DMS153 (cell line): ENCODE results near the gene DVL2.
"Not testable (repeated sequence)": the region's sequence is repeated elsewhere in the genome, so short reads cannot be mapped to it uniquely, and the experiment has no call there.

ENCODE experiments used
- DNase-seq: peaks from one replicate; lab custom pipeline; 2025; lab: John Stamatoyannopoulos, UW

The DVL2 gene

GRCh38 chr17:7256766-7257456, 22.6 kb upstream of the DVL2 start:
- no peak for DNase-seq

- DNase-seq = no peak
Measured at GRCh38 chr17:7254511-7254910, 20.2 kb upstream of the DVL2 start.

- DNase-seq = no peak
Measured at GRCh38 chr17:7253082-7253481, 18.8 kb upstream of the DVL2 start.

GRCh38 chr17:7252176-7253043, 18.1 kb upstream of the DVL2 start, which contains the start of gene ELP5:
Gene ELP5 (plus strand): TSS chr17:7252215. CDS start chr17:7252551, 336 bp downstream.
- peak; percentile 64 for DNase-seq

DNA sequence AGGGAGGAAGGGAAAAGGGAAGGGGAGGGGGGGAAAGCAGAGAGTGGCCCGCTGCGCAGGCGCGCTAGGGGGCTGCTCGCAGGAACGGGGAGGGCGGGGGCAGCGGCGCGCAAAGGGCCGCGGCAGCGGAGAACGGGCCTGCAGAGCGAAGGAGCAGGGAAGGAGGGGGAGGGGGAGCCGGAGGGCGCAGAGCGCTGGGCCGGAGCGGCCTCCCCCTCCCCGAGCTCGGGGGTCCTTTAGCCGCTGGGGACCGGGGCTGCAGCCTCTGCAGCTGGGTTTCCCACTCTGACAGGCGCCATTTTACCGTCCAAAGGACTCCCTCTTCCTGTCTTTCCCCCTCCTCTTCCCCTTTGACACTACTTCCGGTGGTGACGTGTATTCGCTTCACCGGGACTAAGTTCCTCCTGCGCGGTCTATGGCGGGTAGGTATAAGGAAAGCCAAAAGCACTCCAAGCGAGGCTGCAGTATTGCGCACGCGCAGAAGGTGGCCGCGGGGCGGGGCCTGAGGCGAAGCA, 17.4 kb upstream of the DVL2 start, which contains the start of gene CTDNEP1:
TSS of gene CTDNEP1 (minus strand) at position 74 of the 515 bp plus-strand sequence. CDS start 438 bp downstream, outside the sequence.
- DNase-seq = peak; percentile 93

DNA sequence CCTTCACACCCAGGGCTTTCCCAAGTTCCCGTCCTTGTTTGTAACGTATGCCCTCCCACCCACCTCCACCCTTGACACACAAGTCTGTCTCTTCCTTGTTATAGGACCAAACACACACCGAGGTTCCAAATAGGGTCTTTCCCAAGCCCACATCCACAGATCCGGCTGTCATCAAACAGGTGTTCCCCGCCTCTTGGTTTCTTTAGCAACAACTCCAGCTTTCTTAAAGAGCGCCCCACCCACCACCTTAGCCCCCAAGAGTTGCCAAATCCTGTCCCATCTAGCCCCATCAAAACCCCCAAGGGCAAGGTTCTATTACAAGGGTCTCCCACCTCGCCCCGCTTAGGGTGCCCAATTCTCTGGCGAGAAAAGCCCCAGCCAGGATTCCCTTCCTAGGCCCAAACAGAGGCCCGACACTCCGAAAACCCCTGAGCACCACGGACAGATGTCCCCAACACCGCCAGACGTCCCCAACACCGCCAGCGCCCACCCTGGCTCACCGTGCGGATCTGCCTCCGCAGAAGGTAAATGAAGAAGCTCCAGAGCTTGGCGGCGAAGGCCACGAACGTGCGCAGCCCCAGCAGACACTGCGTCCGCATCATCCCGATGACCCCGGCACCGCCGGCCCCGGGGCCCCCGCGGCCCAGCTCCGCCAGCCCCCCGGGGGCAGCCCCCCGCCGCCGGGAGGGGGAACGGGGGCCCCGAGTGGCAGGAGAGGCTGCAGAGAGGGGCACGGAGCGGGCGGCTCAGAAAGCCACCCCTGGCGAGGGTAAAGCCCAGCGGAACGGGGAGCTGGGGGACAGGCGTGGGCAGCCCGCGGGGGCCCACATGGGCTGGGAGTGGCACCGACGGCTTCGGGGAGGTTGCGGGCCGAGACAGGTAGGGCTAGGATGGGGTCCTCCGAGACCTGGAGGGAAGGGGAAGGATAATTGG, 16.6 kb upstream of the DVL2 start:
- no peak for DNase-seq

GRCh38 chr17:7249830-7250229, 15.5 kb upstream of the DVL2 start:
- DNase-seq = no peak

DNA sequence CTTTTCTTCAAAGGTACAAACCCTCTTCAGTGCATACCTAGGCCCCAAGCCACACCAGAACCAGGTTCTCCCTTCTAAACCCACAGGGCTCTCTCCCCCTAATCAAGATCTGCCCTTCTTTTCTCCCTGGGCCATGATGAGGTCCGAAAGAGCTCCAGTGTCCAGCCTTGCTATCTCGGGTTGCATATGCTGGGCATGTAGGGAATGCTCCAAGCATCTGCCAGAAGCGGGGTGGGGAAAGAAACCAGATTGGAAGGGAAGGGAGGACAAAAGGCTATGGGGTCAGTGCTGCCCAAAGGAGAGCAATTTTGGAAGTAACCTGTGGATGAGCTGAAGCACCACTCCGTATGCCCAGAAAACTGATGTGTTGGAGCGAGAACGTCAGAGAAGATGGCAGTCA, 14.9 kb upstream of the DVL2 start:
- no peak for DNase-seq

- DNase-seq = no peak
Measured at GRCh38 chr17:7248796-7249195, 14.5 kb upstream of the DVL2 start.

- no peak for DNase-seq
Measured at GRCh38 chr17:7246779-7247178, 12.5 kb upstream of the DVL2 start.

GRCh38 chr17:7243838-7244237, 9.5 kb upstream of the DVL2 start:
- DNase-seq = not testable (repeated sequence)

DNA sequence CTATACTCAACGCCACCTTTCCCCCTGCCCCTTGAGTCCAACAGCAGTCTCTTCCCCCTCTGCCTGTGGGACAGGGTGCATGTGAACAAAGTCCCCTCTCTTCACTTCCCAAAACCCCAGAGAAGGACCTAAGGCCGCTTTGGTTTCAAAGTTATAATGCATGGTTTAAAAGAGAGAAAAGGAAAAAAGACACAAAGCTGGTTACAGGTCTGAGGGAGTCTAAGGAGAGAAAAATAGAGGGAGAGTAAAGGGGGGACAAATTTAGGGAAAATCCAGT, 9.1 kb upstream of the DVL2 start:
- no peak for DNase-seq

DNA sequence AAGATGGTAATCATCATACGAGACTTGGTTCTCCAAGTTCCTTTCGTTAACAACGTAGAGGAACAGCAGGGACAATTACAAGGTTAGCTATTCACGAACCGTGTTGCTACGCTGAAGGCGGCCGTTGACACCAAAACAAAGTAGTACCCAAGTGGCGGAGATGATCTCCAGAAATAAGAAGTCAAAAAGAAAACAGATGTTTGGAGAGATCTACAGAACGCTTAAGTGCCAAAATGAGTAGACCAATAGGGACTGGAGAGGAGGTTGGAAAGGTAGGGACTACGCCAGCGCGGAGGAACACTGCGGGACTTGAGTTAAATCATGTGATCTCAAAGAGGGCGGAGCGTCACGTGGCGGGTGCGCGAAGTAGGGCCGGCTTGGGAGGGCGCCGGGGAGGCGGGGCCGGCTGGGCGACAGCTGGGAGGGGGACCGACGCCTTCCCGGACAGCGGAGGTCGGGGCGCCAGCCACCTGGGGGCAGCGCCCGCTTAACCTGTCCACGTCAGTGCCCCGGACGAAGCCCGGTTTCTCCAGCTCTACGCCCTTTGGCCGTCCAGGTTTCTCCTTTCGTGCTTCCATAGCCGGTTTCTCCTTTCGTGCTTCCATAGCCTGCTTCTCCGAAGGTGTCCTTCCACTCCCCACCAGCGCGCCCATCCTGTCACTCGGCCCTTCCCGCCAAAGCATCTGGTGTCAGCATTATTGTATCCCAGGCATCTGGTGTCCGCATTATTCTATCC, 8.6 kb upstream of the DVL2 start:
- DNase-seq = peak; percentile 79

GRCh38 chr17:7241783-7242716, 7.7 kb upstream of the DVL2 start, which contains the start of gene GABARAP:
Gene GABARAP (minus strand): TSS chr17:7242449. CDS start chr17:7242330, 119 bp downstream.
- peak; percentile 49 for DNase-seq

DNA sequence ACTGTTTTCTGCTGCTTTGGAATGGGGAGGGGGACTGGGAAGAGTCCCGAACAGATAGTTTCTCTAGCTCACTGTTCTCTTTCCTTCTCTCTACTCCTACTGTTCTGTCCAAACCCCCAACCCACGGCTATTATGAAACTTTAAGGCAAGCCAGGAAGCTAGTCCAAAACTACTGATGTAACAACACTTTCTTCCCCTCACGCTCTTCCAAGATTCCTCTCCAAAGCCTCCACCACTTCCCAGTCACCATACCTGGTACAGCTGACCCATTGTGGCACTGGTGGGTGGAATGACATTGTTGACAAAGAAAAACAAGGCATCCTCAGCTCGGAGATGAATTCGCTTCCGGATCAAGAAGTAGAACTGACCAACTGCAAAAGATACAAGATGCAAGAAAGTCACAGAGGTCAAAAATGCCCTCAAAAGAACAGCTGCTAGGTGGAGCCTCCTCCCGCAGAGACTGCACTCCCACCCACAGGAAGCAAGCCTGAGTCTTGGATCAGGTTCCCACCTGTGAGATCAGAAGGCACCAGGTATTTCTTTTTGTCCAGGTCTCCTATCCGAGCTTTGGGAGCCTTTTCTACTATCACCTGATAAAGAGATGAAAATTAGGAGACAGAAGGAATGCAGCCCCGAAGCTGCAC, 6.9 kb upstream of the DVL2 start:
- DNase-seq = no peak

DNA sequence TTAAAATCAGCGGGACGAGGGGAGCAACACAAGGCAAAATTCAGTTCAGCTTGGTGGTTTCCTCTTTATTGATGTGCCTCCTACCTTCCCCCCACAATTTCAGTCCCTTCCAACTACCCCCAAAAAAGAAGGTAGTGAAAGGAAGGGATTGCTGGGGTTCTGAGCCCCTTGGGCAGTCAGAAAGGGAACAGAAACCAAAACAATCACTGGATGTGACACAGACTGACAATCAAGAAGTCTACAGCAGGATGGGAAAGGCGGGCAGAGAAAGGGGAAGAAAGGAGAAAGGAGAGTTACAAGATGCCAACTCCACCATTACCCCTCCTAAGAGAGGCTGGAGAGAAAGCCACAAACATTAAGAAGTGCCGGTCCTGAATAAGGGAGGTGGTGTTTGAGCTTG, 6.1 kb upstream of the DVL2 start:
- no peak for DNase-seq

DNA sequence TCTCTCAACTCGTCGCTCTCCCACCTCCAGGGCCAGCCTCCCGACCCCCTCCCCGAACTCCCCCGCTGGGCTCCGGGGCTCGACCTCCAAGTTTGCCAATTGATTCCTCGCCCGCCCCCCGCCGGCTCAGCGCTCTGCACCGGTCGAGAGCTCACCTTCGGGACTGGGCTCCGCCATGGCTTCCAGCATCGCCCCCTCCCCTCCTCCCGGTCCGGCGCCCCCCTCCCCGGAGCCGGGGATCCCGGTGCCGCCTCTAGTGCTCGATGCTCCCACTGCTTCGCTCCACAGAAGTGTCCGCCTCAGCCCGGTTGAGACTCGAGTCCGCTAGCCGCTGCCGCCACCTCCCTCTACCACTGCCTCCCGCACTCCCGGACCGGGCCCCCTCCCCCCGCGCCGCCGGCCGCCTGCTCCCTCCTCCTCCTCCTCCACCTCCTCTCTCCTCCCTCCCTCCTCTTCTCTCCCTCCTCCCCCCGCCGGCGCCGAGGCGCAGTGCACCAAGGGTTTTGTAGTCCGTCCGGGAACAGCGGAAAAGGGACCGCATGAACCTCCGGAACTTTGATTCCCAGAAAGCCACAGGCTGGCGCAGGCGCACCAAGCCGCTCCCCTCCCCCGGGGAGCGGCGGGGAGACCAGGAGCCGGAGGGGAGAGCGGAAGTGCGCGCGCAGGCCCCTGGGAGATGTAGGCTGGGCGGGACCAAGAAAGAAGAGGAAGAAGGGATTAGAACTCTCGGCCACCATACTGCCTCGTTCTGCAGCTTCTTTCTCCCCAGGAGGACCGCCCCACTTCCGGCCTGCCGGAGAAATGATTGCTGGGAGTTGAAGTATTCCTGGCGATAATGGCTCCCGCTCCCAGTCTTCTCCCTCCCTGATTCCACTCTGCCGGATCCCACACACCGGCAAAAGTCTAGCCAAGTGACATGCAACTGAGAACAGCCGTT, 5.0 kb upstream of the DVL2 start, which contains the start of gene PHF23:
TSS of gene PHF23 (minus strand) at position 367 of the 937 bp plus-strand sequence. CDS start at position 189, 178 bp downstream.
- peak; percentile 95 for DNase-seq

DNA sequence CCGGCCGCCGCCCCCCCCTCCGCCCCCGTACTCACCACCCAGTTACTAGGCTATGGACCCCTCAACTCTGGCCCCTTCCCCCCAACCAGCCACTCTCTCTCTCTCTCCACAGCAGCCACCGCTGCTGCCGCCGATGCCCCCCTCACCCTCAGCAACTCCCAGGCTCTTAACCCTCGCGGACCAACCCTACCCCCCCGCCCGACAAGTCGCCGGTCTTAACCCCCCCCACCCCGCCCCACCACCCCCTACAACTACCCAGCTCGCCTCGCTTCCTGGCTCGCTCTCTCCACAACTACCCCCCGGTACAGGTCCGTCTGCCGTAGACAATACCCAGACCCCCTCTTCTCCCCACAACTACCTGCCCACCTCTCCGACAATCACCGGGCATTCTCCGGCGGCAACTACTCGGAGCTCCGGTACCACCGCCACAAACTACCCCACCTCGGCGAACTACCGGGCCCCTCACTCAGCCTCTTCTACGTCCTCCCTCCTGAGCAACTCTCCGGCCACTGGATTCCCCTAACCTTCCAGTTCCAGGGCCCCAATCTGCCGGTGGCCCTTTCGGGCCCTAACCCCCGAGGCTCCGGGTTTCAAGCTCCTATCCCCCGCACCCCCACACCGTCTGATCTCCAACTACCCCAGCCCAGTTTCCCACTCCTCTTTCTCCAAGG, 4.2 kb upstream of the DVL2 start:
- DNase-seq = no peak
